ENCODE results near the gene PLD4. TPM values are rescaled to one million over a fixed set of nuclear protein-coding genes. Genes with fewer than 3 reads are reported as not detected.

PLD4 gene
- total RNA-seq, 4 donors from 2014 or later: 0.84 to 2.6 (median 1.2) TPM

DNA sequence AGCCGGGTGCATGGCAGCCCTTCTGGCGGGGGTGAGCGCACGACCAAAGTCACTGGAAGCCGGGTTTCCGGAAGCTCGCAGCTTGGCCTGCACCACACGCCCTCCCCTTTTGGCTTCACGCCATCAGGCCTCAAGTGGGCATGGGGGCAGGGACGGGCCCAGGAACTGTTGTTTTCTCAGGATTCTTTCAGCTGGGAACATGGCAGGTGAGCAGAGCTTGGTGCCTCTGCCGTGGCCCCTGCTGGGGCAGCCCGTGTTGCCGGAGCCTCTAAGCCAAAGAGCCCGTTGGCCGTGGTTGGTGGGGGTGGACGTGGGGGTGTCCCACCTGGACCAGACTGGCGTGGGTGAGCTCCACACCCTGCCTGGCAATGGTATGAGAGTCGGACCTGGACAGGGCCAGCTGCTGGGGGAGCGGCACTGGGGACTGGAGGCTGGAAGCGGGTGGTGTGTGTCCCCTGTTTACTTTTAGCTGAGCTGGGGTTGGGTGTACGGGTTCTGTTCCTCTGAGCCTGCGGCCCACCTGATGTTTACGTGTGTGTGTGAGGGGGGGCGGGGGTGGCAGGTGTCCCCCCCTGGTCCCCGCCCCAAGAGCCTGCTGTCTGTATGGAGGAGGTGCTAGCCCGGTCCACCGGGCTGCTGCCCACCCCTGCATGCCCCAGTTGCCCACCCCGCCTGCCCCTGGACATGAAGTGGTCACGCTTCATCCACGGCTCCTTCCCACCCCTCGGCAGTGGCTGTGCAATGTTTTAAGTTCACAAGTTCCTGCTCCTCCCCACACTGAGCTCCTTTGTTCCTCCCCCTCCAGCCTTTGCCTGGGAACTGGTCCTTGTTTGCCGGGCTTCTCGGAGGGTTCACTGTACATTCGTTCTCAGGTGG lies 28.7 kb upstream of the PLD4 start:
- DNase-seq (ENCODE audit: low spot score in 2 of 2): peak; percentile 13 to 86
- H3K4me3 ChIP-seq (ENCODE audit: low read depth, poor library complexity, severe bottlenecking): no peak overlapping the region
- intact Hi-C loops (cut with DNase I; ENCODE audit: low total_unique reads): loop anchor here (10.0 kb wide), 1 partner anchor 149 kb away; no protein-coding TSS in a partner anchor
- 46 to 67% methylated on average over 29 to 30 of the region's 34 CpGs for WGBS, 2 donors
- TF ChIP-seq, protein P1, sequence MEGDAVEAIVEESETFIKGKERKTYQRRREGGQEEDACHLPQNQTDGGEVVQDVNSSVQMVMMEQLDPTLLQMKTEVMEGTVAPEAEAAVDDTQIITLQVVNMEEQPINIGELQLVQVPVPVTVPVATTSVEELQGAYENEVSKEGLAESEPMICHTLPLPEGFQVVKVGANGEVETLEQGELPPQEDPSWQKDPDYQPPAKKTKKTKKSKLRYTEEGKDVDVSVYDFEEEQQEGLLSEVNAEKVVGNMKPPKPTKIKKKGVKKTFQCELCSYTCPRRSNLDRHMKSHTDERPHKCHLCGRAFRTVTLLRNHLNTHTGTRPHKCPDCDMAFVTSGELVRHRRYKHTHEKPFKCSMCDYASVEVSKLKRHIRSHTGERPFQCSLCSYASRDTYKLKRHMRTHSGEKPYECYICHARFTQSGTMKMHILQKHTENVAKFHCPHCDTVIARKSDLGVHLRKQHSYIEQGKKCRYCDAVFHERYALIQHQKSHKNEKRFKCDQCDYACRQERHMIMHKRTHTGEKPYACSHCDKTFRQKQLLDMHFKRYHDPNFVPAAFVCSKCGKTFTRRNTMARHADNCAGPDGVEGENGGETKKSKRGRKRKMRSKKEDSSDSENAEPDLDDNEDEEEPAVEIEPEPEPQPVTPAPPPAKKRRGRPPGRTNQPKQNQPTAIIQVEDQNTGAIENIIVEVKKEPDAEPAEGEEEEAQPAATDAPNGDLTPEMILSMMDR (IDR thresholded peaks at IDR 0.05): no peak
- TF ChIP-seq POLR2A (IDR thresholded peaks at IDR 0.05): no peak

DNA sequence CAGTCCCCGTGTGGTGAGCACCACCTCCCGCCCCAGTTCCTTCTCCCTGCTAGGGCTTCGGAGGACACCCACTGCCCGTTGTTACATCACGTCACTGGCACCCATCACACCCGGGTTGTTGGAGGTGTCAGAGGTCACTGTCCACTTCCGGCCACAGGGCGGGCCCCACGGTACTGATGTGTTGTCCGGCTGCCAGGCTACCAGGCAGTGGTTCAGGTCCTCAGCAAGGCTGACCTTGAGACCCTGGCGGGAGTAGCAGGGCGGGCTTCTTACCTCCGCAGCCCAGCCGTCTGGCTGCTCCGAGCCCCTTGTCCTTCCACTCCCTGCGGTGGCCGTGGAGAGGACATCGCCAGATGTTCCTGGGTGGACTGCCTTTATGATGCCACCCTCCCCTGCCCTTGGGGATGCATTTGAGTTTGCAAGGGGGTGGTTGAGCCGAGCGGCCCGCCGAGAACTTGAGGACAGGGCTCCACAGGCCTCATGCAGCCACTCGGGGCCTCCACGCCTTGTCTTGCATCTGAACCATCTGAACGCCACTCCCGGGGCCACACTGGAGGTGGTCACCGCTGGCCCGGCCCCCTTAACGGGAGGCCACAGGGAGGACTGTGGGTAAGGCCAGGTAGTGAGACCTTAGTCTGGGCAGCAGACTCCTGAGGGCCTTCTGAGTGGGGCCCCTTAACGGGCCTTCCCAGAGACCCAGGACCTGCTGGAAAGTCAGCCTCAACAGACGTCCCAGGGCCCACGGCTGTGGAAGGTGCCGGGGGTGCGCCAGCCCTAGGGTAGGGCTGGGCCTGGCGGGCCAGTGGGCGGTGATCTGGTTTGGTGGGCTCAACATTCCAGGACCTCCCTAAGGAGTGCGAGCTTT lies 27.1 kb upstream of the PLD4 start:
- no peak for TF ChIP-seq POLR2A (IDR thresholded peaks at IDR 0.05)
- TF ChIP-seq, protein P1 (IDR thresholded peaks at IDR 0.05): no peak
- intact Hi-C loops (cut with DNase I; ENCODE audit: low total_unique reads): loop anchor here (10.0 kb wide), 1 partner anchor 147 kb away; no protein-coding TSS in a partner anchor
- WGBS, 2 donors: 83 to 86% methylated on average over 24 of the region's 37 CpGs
- DNase-seq (ENCODE audit: low spot score in 2 of 2): peak; percentile 13 to 82
- H3K4me3 ChIP-seq (ENCODE audit: low read depth, poor library complexity, severe bottlenecking): no peak overlapping the region

DNA sequence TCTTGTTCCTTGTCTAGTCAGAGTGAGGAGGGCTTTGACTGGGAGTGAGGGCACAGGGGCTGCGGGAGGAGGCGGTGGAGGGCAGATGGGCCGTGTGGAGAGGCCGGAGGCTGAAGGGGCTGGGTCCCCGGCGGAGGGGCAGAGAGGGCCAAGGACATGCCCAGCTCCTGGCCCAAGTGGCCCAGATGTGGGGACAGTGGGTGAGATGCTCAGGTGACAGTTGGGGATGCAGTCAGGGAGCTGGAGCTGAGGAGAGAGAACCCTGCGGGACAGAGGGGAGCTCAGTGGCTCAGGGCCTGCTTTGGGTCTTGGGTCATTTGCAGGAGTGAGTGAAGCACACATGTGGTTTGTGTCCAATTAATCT lies 26.5 kb upstream of the PLD4 start:
- TF ChIP-seq, protein P1 (IDR thresholded peaks at IDR 0.05): no peak
- TF ChIP-seq POLR2A (IDR thresholded peaks at IDR 0.05): no peak
- DNase-seq (ENCODE audit: low spot score in 2 of 2): peak in 1 of 2 donors; percentile 85
- WGBS, 2 donors: 93 to 94% methylated on average over 7 of the region's 7 CpGs
- intact Hi-C loops (cut with DNase I; ENCODE audit: low total_unique reads): loop anchor here (10.0 kb wide), 1 partner anchor 147 kb away; no protein-coding TSS in a partner anchor
- no peak overlapping the region for H3K4me3 ChIP-seq (ENCODE audit: low read depth, poor library complexity, severe bottlenecking)

DNA sequence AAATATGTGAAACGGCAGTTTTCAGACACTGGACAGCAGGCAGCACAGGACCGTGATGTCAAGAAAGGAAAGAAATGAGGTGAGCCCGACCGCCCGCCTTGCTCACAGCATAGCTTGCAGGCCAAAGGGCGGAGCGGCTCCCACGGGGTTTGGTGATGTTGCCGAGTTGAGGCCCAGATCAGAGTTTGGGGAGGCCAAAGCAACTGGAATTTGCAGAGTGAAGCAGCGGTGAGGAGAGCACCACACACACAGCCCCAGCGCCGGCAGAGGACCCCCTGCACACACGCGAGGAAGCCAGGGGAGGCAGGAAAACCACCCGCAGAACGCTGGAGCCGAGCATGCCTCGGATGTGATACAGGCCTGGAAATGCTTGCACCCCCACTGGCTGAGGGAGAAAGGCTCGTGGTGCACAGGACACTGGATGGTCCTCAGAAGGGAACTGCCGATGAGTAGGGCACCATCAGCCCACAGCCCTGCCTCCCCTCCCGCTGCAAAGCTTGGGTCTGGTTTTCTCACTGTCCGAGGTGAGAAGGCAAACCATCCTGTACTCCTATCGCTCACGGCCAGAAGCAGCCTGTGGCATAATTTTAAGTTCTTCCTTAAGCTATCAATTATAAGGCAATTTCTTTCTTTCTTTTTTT lies 25.7 kb upstream of the PLD4 start:
- WGBS, 2 donors: 73 to 75% methylated on average over 24 of the region's 24 CpGs
- H3K4me3 ChIP-seq (ENCODE audit: low read depth, poor library complexity, severe bottlenecking): no peak overlapping the region
- intact Hi-C loops (cut with DNase I; ENCODE audit: low total_unique reads): loop anchor here (10.0 kb wide), 1 partner anchor 146 kb away; no protein-coding TSS in a partner anchor
- TF ChIP-seq, protein P1 (IDR thresholded peaks at IDR 0.05): no peak
- no peak for TF ChIP-seq POLR2A (IDR thresholded peaks at IDR 0.05)
- peak in 1 of 2 donors; percentile 82 for DNase-seq (ENCODE audit: low spot score in 2 of 2)

DNA sequence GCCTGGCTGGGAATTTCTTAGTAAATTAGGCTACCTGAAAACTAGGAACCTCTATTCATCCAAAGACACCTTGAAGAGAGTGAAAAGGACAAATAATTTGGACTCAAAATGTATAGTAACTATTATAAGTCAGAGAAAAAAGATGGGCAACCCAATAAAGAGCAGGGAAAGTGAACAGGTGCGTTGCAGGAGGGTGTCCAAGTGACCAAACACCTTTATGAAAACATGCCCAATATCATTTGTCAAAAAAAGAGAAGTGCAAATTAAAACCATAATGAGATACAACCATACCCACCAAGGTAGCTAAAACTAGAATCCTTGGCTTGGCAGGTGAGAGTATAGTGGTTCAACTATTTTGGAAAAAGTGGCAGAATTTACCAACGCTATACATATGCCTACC lies 24.9 kb upstream of the PLD4 start:
- no peak for DNase-seq (ENCODE audit: low spot score in 2 of 2)
- H3K4me3 ChIP-seq (ENCODE audit: low read depth, poor library complexity, severe bottlenecking): no peak overlapping the region
- intact Hi-C loops (cut with DNase I; ENCODE audit: low total_unique reads): loop anchor here (10.0 kb wide), 1 partner anchor 145 kb away; no protein-coding TSS in a partner anchor
- TF ChIP-seq POLR2A (IDR thresholded peaks at IDR 0.05): no peak
- TF ChIP-seq, protein P1 (IDR thresholded peaks at IDR 0.05): no peak
- WGBS, 2 donors: 44 to 66% methylated on average over 2 of the region's 2 CpGs

Data from lower leg skin (tissue), 4 donors.